Loucy (cell line): ENCODE data around the gene TOE1.

Experiments used
- H2AFZ ChIP-seq: fragments of 200-600 bp; sonication (generic); 2 replicates; pipeline ENCODE4 v1.6.0; 2016; ENCODE audit warnings: antibody characterized with exemption, mild to moderate bottlenecking, low read length, moderate library complexity
- H3F3A ChIP-seq: fragments of 200-600 bp; 2 replicates; pipeline ENCODE4 v1.6.0; 2016; ENCODE audit warnings: antibody characterized with exemption, low read depth, mild to moderate bottlenecking
- H3K27me3 ChIP-seq: fragments of 200-600 bp; sonication (generic); 2 replicates; pipeline ENCODE4 v1.6.1; 2014; ENCODE audit warnings: low read length, mild to moderate bottlenecking; ENCODE audit not compliant: insufficient read depth, poor library complexity, severe bottlenecking
- H3K36me3 ChIP-seq: fragments of 200-600 bp; sonication (generic); 2 replicates; pipeline ENCODE4 v1.6.1; 2016; ENCODE audit warnings: low read length; ENCODE audit not compliant: insufficient read depth
- H3K4me1 ChIP-seq: fragments of 200-600 bp; sonication (generic); 2 replicates; pipeline ENCODE4 v1.5.1; 2014; ENCODE audit warnings: low read length, mild to moderate bottlenecking; ENCODE audit not compliant: insufficient read depth, poor library complexity, severe bottlenecking
- H3K4me2 ChIP-seq: fragments of 200-600 bp; sonication (generic); 2 replicates; pipeline ENCODE4 v1.6.0; 2014; ENCODE audit warnings: antibody characterized with exemption, low read length, low read depth, mild to moderate bottlenecking; ENCODE audit not compliant: poor library complexity, severe bottlenecking
- H3K4me3 ChIP-seq: fragments of 200-600 bp; sonication (generic); 2 replicates; pipeline ENCODE4 v1.5.1; 2014; ENCODE audit warnings: low read length, mild to moderate bottlenecking, mixed read lengths; ENCODE audit not compliant: poor library complexity, severe bottlenecking
- H3K79me2 ChIP-seq: fragments of 200-600 bp; sonication (generic); 2 replicates; pipeline ENCODE4 v1.6.1; 2014; ENCODE audit warnings: low read length; ENCODE audit not compliant: insufficient read depth
- H3K9ac ChIP-seq: fragments of 200-600 bp; sonication (generic); 2 replicates; pipeline ENCODE4 v1.6.0; 2014; ENCODE audit warnings: mild to moderate bottlenecking, low read depth, low read length, moderate library complexity; ENCODE audit not compliant: poor library complexity, severe bottlenecking
- H3K9me2 ChIP-seq: fragments of 200-600 bp; sonication (generic); replicated peaks from 2 replicates; pipeline ENCODE4 v1.6.1; 2016; ENCODE audit warnings: low read depth, low read length, mixed read lengths
- H3K9me3 ChIP-seq: fragments of 200-600 bp; sonication (generic); 2 replicates; pipeline ENCODE4 v1.6.1; 2014; ENCODE audit warnings: mild to moderate bottlenecking, antibody characterized with exemption, low read length, low read depth; ENCODE audit not compliant: insufficient read depth
- H4K20me1 ChIP-seq: fragments of 200-600 bp; sonication (generic); 2 replicates; pipeline ENCODE4 v1.6.0; 2014; ENCODE audit warnings: antibody characterized with exemption, low read length, mild to moderate bottlenecking; ENCODE audit not compliant: insufficient read depth, poor library complexity, severe bottlenecking
- CTCF ChIP-seq: fragments of 200-600 bp; sonication (generic); conservative IDR thresholded peaks from 2 replicates; pipeline ENCODE4 v1.5.1; 2014; ENCODE audit warnings: mild to moderate bottlenecking, antibody characterized with exemption, low read length
- EZH2phosphoT487 ChIP-seq: fragments of 200-600 bp; IDR thresholded peaks from 2 replicates; pipeline ENCODE4 v1.6.1; 2018; ENCODE audit warnings: antibody characterized with exemption, mild to moderate bottlenecking, moderate library complexity, borderline replicate concordance

Gene TOE1

GRCh38 chr1:45304311-45305081, 35.5 kb upstream of the TOE1 start:
- H3K27me3 ChIP-seq = no peaks in the 10 kb centered on the region
- H4K20me1 ChIP-seq = no peaks in the 10 kb centered on the region
- H3K4me1 ChIP-seq = peaks cover 32% of the 10 kb centered on the region
- peak overlapping the region; percentile 97 for H3K9ac ChIP-seq
- peak overlapping the region; percentile 96 for H3K4me2 ChIP-seq
- peak overlapping the region; percentile 89 for H3K4me3 ChIP-seq
- TF ChIP-seq EZH2phosphoT487 (no peak), CTCF (no peak; the same call in 1 of the 2 replicates)
- H3F3A ChIP-seq = no peaks in the 10 kb centered on the region; the same call in 1 of the 2 replicates
- H2AFZ ChIP-seq = peak overlapping the region; percentile 95
- peaks cover 7% of the 10 kb centered on the region; the same call in 1 of the 2 replicates for H3K79me2 ChIP-seq
- no peaks in the 10 kb centered on the region for H3K9me2 ChIP-seq
- no peaks in the 10 kb centered on the region for H3K36me3 ChIP-seq
- no peaks in the 10 kb centered on the region for H3K9me3 ChIP-seq

- Histone ChIP-seq H4K20me1 (no peaks in the 10 kb centered on the region), H3K9ac (peak overlapping the region; percentile 97), H3K4me2 (peak overlapping the region; percentile 96), H3K4me3 (peak overlapping the region; percentile 89), H3K9me3 (no peaks in the 10 kb centered on the region), H3F3A (no peaks in the 10 kb centered on the region; the same call in 1 of the 2 replicates), H3K9me2 (no peaks in the 10 kb centered on the region), H3K79me2 (peaks cover 7% of the 10 kb centered on the region; the same call in 1 of the 2 replicates), H3K4me1 (peaks cover 32% of the 10 kb centered on the region), H3K36me3 (no peaks in the 10 kb centered on the region), H2AFZ (no peak overlapping the region), H3K27me3 (no peaks in the 10 kb centered on the region)
- no peak for TF ChIP-seq CTCF
- TF ChIP-seq EZH2phosphoT487 = no peak
These were observed 34.7 kb upstream of the TOE1 start for GRCh38 chr1:45305231-45305630.

- no peaks in the 10 kb centered on the region; the same call in 1 of the 2 replicates for H3F3A ChIP-seq
- H3K4me3 ChIP-seq = no peak overlapping the region
- no peaks in the 10 kb centered on the region for H3K36me3 ChIP-seq
- no peaks in the 10 kb centered on the region for H3K27me3 ChIP-seq
- peak overlapping the region; percentile 8 for H3K9ac ChIP-seq
- peak overlapping the region; percentile 30 for H3K4me2 ChIP-seq
- H2AFZ ChIP-seq = peak overlapping the region; percentile 4; the same call in 1 of the 2 replicates
- H3K79me2 ChIP-seq = peaks cover 7% of the 10 kb centered on the region; the same call in 1 of the 2 replicates
- TF ChIP-seq EZH2phosphoT487 (no peak), CTCF (no peak)
- H3K9me2 ChIP-seq = no peaks in the 10 kb centered on the region
- H3K4me1 ChIP-seq = peaks cover 32% of the 10 kb centered on the region
- no peaks in the 10 kb centered on the region for H4K20me1 ChIP-seq
- no peaks in the 10 kb centered on the region for H3K9me3 ChIP-seq
These were observed 33.7 kb upstream of the TOE1 start for GRCh38 chr1:45306319-45306718.
